Measurements from ENCODE around the gene PPIA. TPM values are rescaled to one million over a fixed set of nuclear protein-coding genes. Genes with fewer than 3 reads are reported as not detected.
"Not testable (repeated sequence)": the region's sequence is repeated elsewhere in the genome, so short reads cannot be mapped to it uniquely, and the experiment has no call there.

The PPIA gene
- total and polyA plus RNA-seq, 9 donors = 644 to 2,091 (median 796) TPM

DNA sequence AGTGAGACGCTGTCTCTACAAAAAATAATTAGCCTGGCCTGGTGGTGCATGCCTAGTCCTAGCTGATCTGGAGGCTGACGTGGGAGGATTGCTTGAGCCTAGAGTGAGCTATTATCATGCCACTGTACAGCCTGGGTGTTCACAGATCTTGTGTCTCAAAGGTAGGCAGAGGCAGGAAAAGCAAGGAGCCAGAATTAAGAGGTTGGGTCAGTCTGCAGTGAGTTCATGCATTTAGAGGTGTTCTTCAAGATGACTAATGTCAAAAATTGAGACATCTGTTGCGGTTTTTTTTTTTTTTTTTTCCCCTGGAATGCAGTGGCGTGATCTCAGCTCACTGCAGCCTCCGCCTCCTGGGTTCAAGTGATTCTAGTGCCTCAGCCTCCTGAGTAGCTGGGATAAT is 5.4 kb downstream of the PPIA start:
- Histone ChIP-seq H3K36me3 (no peaks in the 10 kb centered on the region), H3K9me3 (no peaks in the 10 kb centered on the region), H3K4me1 (ENCODE audit: insufficient read depth) (peaks cover 3% of the 10 kb centered on the region), H3K27me3 (no peaks in the 10 kb centered on the region), H3K4me3 (no peak overlapping the region), H3K27ac (no peak overlapping the region)
- intact Hi-C loops (cut with DNase I) = no loop called here
- DNase-seq = no peak
- WGBS, 3 donors = 82 to 86% (median 84%) methylated on average over 5 of the region's 5 CpGs
- TF ChIP-seq POLR2A (IDR thresholded peaks at IDR 0.05) (no peak), EP300 (IDR thresholded peaks at IDR 0.05) (no peak)

DNA sequence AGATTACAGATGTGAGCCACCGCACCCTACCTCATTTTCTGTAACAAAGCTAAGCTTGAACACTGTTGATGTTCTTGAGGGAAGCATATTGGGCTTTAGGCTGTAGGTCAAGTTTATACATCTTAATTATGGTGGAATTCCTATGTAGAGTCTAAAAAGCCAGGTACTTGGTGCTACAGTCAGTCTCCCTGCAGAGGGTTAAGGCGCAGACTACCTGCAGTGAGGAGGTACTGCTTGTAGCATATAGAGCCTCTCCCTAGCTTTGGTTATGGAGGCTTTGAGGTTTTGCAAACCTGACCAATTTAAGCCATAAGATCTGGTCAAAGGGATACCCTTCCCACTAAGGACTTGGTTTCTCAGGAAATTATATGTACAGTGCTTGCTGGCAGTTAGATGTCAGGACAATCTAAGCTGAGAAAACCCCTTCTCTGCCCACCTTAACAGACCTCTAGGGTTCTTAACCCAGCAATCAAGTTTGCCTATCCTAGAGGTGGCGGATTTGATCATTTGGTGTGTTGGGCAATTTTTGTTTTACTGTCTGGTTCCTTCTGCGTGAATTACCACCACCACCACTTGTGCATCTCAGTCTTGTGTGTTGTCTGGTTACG is 6.0 kb downstream of the PPIA start:
- TF ChIP-seq EP300 (IDR thresholded peaks at IDR 0.05) (no peak), POLR2A (IDR thresholded peaks at IDR 0.05) (no peak)
- TF ChIP-seq, protein P1, sequence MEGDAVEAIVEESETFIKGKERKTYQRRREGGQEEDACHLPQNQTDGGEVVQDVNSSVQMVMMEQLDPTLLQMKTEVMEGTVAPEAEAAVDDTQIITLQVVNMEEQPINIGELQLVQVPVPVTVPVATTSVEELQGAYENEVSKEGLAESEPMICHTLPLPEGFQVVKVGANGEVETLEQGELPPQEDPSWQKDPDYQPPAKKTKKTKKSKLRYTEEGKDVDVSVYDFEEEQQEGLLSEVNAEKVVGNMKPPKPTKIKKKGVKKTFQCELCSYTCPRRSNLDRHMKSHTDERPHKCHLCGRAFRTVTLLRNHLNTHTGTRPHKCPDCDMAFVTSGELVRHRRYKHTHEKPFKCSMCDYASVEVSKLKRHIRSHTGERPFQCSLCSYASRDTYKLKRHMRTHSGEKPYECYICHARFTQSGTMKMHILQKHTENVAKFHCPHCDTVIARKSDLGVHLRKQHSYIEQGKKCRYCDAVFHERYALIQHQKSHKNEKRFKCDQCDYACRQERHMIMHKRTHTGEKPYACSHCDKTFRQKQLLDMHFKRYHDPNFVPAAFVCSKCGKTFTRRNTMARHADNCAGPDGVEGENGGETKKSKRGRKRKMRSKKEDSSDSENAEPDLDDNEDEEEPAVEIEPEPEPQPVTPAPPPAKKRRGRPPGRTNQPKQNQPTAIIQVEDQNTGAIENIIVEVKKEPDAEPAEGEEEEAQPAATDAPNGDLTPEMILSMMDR (IDR thresholded peaks at IDR 0.05) = no peak
- no peaks in the 10 kb centered on the region for H3K36me3 ChIP-seq

DNA sequence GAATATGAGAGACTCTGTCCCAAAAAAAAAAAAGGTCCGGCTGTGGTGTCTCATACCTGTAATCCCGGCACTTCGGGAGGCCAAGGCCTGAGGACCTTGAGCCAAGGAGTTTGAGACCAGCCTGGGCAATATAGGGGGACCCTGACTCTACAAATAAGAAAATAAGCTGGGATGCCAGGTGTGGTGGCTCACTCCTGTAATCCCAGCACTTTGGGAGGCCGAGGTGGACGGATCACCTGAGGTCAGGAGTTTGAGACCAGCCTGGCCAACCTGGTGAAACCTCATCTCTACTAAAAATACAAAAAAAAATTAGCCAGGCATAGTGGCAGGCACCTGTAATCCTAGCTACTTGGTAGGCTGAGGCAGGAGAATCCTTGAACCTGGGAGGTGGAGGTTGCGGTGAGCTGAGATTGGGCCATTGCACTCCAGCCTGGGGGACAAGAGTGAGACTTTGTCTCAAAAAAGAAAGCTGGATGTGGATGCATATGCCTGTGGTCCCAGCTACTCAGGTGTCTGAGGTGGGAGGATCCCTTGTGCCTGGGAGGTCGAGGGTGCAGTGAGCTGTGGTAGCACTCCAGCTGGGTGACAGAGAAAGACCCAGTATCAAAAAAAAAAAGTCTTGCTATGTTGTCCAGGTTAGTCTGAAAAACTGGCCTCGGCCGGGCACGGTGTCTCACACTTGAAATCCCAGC is 7.5 kb downstream of the PPIA start:
- intact Hi-C loops (cut with DNase I); DNase-seq; H3K4me3 ChIP-seq; H3K9me3 ChIP-seq; H3K36me3 ChIP-seq; H3K27ac ChIP-seq; H3K27me3 ChIP-seq; H3K4me1 ChIP-seq (ENCODE audit: insufficient read depth): not testable (repeated sequence)
- 88 to 92% (median 91%) methylated on average over 10 of the region's 10 CpGs for WGBS, 3 donors

More for the DNA sequence above, 6.0 kb downstream of the PPIA start:
- H3K9me3 ChIP-seq = no peaks in the 10 kb centered on the region
- intact Hi-C loops (cut with DNase I) = no loop called here
- WGBS, 3 donors = 94 to 96% (median 95%) methylated on average over 5 of the region's 5 CpGs
- peaks cover 3% of the 10 kb centered on the region for H3K4me1 ChIP-seq (ENCODE audit: insufficient read depth)
- DNase-seq = no peak
- H3K4me3 ChIP-seq = no peak overlapping the region
- H3K27ac ChIP-seq = no peak overlapping the region
- no peaks in the 10 kb centered on the region for H3K27me3 ChIP-seq

DNA sequence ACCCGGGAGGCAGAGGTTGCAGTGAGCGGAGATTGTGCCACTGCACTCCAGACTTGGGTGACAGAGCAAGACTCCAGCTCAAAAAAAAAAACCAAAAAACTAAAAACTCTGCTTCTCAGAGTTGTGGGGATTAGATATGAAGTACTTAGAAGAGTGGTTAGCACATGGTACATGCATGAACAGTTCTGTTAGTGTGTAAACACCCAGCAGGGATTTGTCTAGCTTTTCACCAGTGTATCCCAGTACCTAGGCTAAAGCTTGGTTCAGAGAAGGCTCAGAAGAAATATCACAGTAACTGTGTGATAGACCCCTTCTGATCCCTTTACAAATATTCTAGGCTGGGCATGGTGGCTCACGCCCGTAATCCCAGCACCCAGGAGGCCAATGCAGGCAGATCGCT is 9.5 kb downstream of the PPIA start:
- WGBS, 3 donors = 86 to 95% (median 89%) methylated on average over 5 of the region's 5 CpGs
- intact Hi-C loops (cut with DNase I) = no loop called here
- Histone ChIP-seq H3K4me1 (ENCODE audit: insufficient read depth) (no peaks in the 10 kb centered on the region), H3K9me3 (no peaks in the 10 kb centered on the region), H3K27me3 (no peaks in the 10 kb centered on the region), H3K36me3 (no peaks in the 10 kb centered on the region), H3K4me3 (no peak overlapping the region), H3K27ac (no peak overlapping the region)
- no peak for DNase-seq
- TF ChIP-seq EP300 (IDR thresholded peaks at IDR 0.05) (no peak), POLR2A (IDR thresholded peaks at IDR 0.05) (no peak)
- TF ChIP-seq, protein P1 (IDR thresholded peaks at IDR 0.05) = no peak

DNA sequence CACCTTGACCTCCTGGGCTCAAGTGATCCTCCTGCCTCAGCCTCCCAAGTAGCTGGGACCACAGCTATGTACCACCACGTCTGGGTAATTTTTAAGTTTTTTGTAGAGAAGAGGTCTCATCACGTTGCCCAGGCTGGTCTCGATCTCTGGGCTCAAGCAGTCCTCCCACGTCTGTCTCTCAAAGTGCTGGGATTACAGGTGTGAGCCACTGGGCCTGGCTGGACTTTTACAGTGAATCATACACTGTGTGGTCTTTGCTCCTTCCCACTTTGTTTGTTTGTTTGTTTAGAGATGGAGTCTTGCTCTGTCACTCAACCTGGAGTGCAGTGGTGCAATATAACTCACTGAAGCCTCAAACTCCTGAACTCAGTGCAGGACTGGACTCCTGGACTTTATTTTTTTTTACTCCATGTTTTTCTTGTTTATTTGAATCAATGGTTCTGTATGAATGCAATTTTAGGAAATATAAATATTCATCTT is 12.5 kb downstream of the PPIA start:
- intact Hi-C loops (cut with DNase I) = no loop called here
- TF ChIP-seq, protein P1 (IDR thresholded peaks at IDR 0.05) = no peak
- no peak for TF ChIP-seq EP300 (IDR thresholded peaks at IDR 0.05)
- TF ChIP-seq POLR2A (IDR thresholded peaks at IDR 0.05) = no peak
- H3K36me3 ChIP-seq = no peaks in the 10 kb centered on the region
- no peak for DNase-seq
- H3K27me3 ChIP-seq = no peaks in the 10 kb centered on the region
- H3K4me1 ChIP-seq (ENCODE audit: insufficient read depth) = no peaks in the 10 kb centered on the region
- H3K9me3 ChIP-seq = no peaks in the 10 kb centered on the region
- 71 to 86% (median 75%) methylated on average over 4 of the region's 4 CpGs for WGBS, 3 donors
- no peak overlapping the region for H3K4me3 ChIP-seq
- H3K27ac ChIP-seq = no peak overlapping the region
